CD1c-positive myeloid dendritic cell (primary cell): Measurements from ENCODE around the gene PTPRG.

Experiments used
- DNase-seq: peaks from one replicate; pipeline ENCODE4 v3.0.0-alpha.2; 2016; ENCODE audit errors: extremely low spot score

Gene PTPRG

GRCh38 chr3:62228467-62228866 lies 667.1 kb downstream of the PTPRG start:
- DNase-seq = no peak

GRCh38 chr3:62229211-62229610 lies 667.8 kb downstream of the PTPRG start:
- no peak for DNase-seq

- no peak for DNase-seq
These were observed 668.5 kb downstream of the PTPRG start for GRCh38 chr3:62229908-62230307.

- no peak for DNase-seq
These were observed 671.7 kb downstream of the PTPRG start for GRCh38 chr3:62233065-62233464.

GRCh38 chr3:62236016-62236415 lies 674.6 kb downstream of the PTPRG start:
- no peak for DNase-seq

- no peak for DNase-seq
These were observed 676.0 kb downstream of the PTPRG start for GRCh38 chr3:62237286-62237948.

GRCh38 chr3:62238003-62238402 lies 676.6 kb downstream of the PTPRG start:
- no peak for DNase-seq

GRCh38 chr3:62238431-62238830 lies 677.1 kb downstream of the PTPRG start:
- DNase-seq = no peak

GRCh38 chr3:62241279-62241678 lies 679.9 kb downstream of the PTPRG start:
- no peak for DNase-seq

- no peak for DNase-seq
These were observed 681.6 kb downstream of the PTPRG start for GRCh38 chr3:62242831-62243509.

GRCh38 chr3:62246094-62246493 lies 684.7 kb downstream of the PTPRG start:
- no peak for DNase-seq

- no peak for DNase-seq
These were observed 685.6 kb downstream of the PTPRG start for GRCh38 chr3:62246985-62247384.

GRCh38 chr3:62248734-62249483 lies 687.5 kb downstream of the PTPRG start:
- DNase-seq = no peak

- DNase-seq = no peak
These were observed 688.1 kb downstream of the PTPRG start for GRCh38 chr3:62249484-62249776.

- no peak for DNase-seq
These were observed 688.6 kb downstream of the PTPRG start for GRCh38 chr3:62249855-62250543.

GRCh38 chr3:62252438-62253157 lies 691.2 kb downstream of the PTPRG start:
- DNase-seq = no peak

- no peak for DNase-seq
These were observed 692.6 kb downstream of the PTPRG start for GRCh38 chr3:62253971-62254370.

- no peak for DNase-seq
These were observed 694.4 kb downstream of the PTPRG start for GRCh38 chr3:62255758-62256157.

- no peak for DNase-seq
These were observed 698.6 kb downstream of the PTPRG start for GRCh38 chr3:62259924-62260323.

- no peak for DNase-seq
These were observed 699.3 kb downstream of the PTPRG start for GRCh38 chr3:62260655-62261054.

GRCh38 chr3:62261121-62261520 lies 699.8 kb downstream of the PTPRG start:
- DNase-seq = no peak

GRCh38 chr3:62261736-62262135 lies 700.4 kb downstream of the PTPRG start:
- no peak for DNase-seq
